ENCODE data around the gene C5orf63. TPM values are rescaled to one million over a fixed set of nuclear protein-coding genes. Genes with fewer than 3 reads are reported as not detected.

Gene C5orf63
- total and polyA plus RNA-seq, 2 of the 13 experiments (the other 11 are each of a cell fraction or from before 2014, with no cell fraction given) = 7.9 to 8.8 TPM

DNA sequence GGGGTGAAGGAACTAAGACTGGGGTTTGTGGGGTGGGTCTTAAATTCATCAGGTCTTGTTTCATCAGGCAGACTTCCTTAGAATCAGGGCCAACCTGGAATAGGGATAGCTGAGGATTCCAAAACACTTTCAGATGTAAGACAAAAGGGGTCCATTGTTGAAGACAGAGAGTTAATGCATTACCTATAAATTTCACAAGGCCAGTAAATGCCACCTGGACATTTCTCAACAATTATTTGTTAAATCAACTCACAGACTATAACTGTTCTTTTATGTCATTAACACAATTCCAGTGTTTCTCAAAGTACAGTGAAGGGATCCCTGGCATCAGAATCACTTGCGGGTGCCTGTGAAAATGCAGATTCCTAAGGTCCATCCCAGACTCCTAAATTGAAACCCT lies 45.8 kb downstream of the C5orf63 start (continued):
- 0 out of 2 replicates have a peak, but pooled peaks have one; percentile 25 for TF ChIP-seq HNRNPL (IDR thresholded peaks at IDR 0.05; ENCODE audit: low read depth, low read length)
- no peak for TF ChIP-seq ZNF652 (CRISPR knock-in tag; IDR thresholded peaks at IDR 0.05; ENCODE audit: borderline replicate concordance, low read depth)
- TF ChIP-seq ZKSCAN5 (CRISPR knock-in tag; IDR thresholded peaks at IDR 0.05) = no peak
- peak; percentile 56; the same call in 1 of the 2 replicates for TF ChIP-seq SOX5 (CRISPR knock-in tag; IDR thresholded peaks at IDR 0.05; ENCODE audit: borderline replicate concordance)
- TF ChIP-seq, protein P1, sequence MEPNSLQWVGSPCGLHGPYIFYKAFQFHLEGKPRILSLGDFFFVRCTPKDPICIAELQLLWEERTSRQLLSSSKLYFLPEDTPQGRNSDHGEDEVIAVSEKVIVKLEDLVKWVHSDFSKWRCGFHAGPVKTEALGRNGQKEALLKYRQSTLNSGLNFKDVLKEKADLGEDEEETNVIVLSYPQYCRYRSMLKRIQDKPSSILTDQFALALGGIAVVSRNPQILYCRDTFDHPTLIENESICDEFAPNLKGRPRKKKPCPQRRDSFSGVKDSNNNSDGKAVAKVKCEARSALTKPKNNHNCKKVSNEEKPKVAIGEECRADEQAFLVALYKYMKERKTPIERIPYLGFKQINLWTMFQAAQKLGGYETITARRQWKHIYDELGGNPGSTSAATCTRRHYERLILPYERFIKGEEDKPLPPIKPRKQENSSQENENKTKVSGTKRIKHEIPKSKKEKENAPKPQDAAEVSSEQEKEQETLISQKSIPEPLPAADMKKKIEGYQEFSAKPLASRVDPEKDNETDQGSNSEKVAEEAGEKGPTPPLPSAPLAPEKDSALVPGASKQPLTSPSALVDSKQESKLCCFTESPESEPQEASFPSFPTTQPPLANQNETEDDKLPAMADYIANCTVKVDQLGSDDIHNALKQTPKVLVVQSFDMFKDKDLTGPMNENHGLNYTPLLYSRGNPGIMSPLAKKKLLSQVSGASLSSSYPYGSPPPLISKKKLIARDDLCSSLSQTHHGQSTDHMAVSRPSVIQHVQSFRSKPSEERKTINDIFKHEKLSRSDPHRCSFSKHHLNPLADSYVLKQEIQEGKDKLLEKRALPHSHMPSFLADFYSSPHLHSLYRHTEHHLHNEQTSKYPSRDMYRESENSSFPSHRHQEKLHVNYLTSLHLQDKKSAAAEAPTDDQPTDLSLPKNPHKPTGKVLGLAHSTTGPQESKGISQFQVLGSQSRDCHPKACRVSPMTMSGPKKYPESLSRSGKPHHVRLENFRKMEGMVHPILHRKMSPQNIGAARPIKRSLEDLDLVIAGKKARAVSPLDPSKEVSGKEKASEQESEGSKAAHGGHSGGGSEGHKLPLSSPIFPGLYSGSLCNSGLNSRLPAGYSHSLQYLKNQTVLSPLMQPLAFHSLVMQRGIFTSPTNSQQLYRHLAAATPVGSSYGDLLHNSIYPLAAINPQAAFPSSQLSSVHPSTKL (CRISPR knock-in tag; IDR thresholded peaks at IDR 0.05) = peak; percentile 46; the same call in 1 of the 2 replicates
- TF ChIP-seq SKIL (CRISPR knock-in tag; IDR thresholded peaks at IDR 0.05; ENCODE audit: borderline replicate concordance) = no peak
- TF ChIP-seq, protein P2, sequence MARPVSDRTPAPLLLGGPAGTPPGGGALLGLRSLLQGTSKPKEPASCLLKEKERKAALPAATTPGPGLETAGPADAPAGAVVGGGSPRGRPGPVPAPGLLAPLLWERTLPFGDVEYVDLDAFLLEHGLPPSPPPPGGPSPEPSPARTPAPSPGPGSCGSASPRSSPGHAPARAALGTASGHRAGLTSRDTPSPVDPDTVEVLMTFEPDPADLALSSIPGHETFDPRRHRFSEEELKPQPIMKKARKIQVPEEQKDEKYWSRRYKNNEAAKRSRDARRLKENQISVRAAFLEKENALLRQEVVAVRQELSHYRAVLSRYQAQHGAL (CRISPR knock-in tag; IDR thresholded peaks at IDR 0.05; ENCODE audit: not compliant biosample characterization) = no peak
- TF ChIP-seq ZNF703 (CRISPR knock-in tag; IDR thresholded peaks at IDR 0.05; ENCODE audit: borderline replicate concordance) = no peak
